PC-3 (cell line): ENCODE results near the gene DCHS2.

Experiments
- CTCF ChIP-seq: fragments of 300-600 bp; sonication (generic); conservative IDR thresholded peaks from 2 replicates; pipeline ENCODE4 v1.5.1; 2017; ENCODE audit warnings: antibody characterized with exemption, low read depth, mild to moderate bottlenecking, low read length
- EZH2 ChIP-seq: fragments of 300-600 bp; sonication (generic); IDR thresholded peaks from one replicate; pipeline ENCODE4 v1.6.1; 2017; ENCODE audit warnings: antibody characterized with exemption, mild to moderate bottlenecking, low read length; ENCODE audit not compliant: unreplicated experiment

GRCh38 chr4:154528869-154529268, 37.3 kb upstream of the DCHS2 start:
- TF ChIP-seq CTCF = no peak
- no peak for TF ChIP-seq EZH2
